H1 (cell line): ENCODE results near the gene KIAA1755. TPM values are rescaled to one million over a fixed set of nuclear protein-coding genes. Genes with fewer than 3 reads are reported as not detected.

Experiments used
- CTCF ChIA-PET: fragments of 300-600 bp; sonication (Branson Sonifier 250); formaldehyde crosslinking; loops from one replicate; lab custom pipeline; 2021; ENCODE audit not compliant: partially characterized antibody; lab: Charles Lee
- POLR2A ChIA-PET: fragments of 300-600 bp; sonication (Branson Sonifier 250); formaldehyde crosslinking; loops from one replicate; lab custom pipeline; 2021; ENCODE audit warnings: inconsistent platforms; ENCODE audit not compliant: partially characterized antibody; lab: Charles Lee
- DNase-seq, 2 experiments: peaks; one replicate each; pipeline versions ENCODE4 v3.0.0 to v3.0.0-alpha.2; 2010 to 2022; ENCODE audit warnings: low spot score in 2 of 2, low read depth in 1 of 2, mixed read lengths in 1 of 2
- FAIRE-seq: peaks from 2 replicates; lab custom pipeline; 2011; peaks lifted over from hg19 to GRCh38; lab: Jason Lieb, UNC
- H2AFZ ChIP-seq: 2 replicates; pipeline ENCODE4 v1.8.1; 2012; ENCODE audit warnings: low read length, inconsistent platforms
- H2AK5ac ChIP-seq: 2 replicates; pipeline ENCODE4 v1.6.1; 2013; ENCODE audit warnings: low read depth, low read length
- H2BK120ac ChIP-seq: replicated peaks from 2 replicates; pipeline ENCODE3; 2013; ENCODE audit warnings: low read depth, low read length, inconsistent platforms
- H2BK12ac ChIP-seq: 2 replicates; pipeline ENCODE4 v1.6.1; 2013; ENCODE audit warnings: low read depth, low read length
- H2BK15ac ChIP-seq: 2 replicates; pipeline ENCODE4 v1.6.1; 2013; ENCODE audit warnings: low read length
- H2BK20ac ChIP-seq: 2 replicates; pipeline ENCODE4 v1.6.1; 2013; ENCODE audit warnings: low read length
- H2BK5ac ChIP-seq: 2 replicates; pipeline ENCODE4 v1.6.1; 2013; ENCODE audit warnings: low read depth, low read length
- H3K14ac ChIP-seq: 2 replicates; pipeline ENCODE4 v1.6.1; 2013; ENCODE audit warnings: inconsistent platforms; ENCODE audit not compliant: insufficient read length
- H3K18ac ChIP-seq: 2 replicates; pipeline ENCODE4 v1.6.1; 2013; ENCODE audit warnings: low read length; ENCODE audit errors: extremely low read depth
- H3K23ac ChIP-seq: 2 replicates; pipeline ENCODE4 v1.6.1; 2013; ENCODE audit warnings: inconsistent platforms; ENCODE audit not compliant: insufficient read length
- H3K23me2 ChIP-seq: 2 replicates; pipeline ENCODE4 v1.6.1; 2013; ENCODE audit warnings: low read depth, low read length
- H3K27ac ChIP-seq: 2 replicates; pipeline ENCODE4 v1.6.1; 2011; ENCODE audit warnings: low read depth, low read length, inconsistent platforms
- H3K27me3 ChIP-seq, 4 experiments: replicated peaks in 1 of 4; 1 replicate in 1 of 4; 2 replicates in 3 of 4; pipeline versions ENCODE4 v1.6.1 to v1.8.1; 2011 to 2013; ENCODE audit warnings: low read length in 3 of 4, mild to moderate bottlenecking in 3 of 4, inconsistent platforms in 2 of 4, mixed read lengths in 2 of 4, moderate library complexity in 1 of 4; ENCODE audit not compliant: control insufficient read depth in 3 of 4, insufficient read depth in 3 of 4; ENCODE audit errors: extremely low read depth in 1 of 4
- H3K36me3 ChIP-seq, 4 experiments: 2 replicates each; pipeline versions ENCODE4 v1.6.1 to v1.8.1; 2011 to 2013; ENCODE audit warnings: mild to moderate bottlenecking in 4 of 4, low read length in 3 of 4, moderate library complexity in 2 of 4, control low read depth in 1 of 4, inconsistent platforms in 1 of 4; ENCODE audit not compliant: insufficient read depth in 4 of 4, control insufficient read depth in 2 of 4
- H3K4ac ChIP-seq: replicated peaks from 2 replicates; pipeline ENCODE3; 2013; ENCODE audit warnings: low read length, low read depth, mixed read lengths, inconsistent platforms; ENCODE audit not compliant: insufficient read length
- H3K4me1 ChIP-seq, 4 experiments: replicated peaks in 1 of 4; 1 replicate in 1 of 4; 2 replicates in 3 of 4; pipeline versions ENCODE4 v1.6.1 to v1.8.1; 2011 to 2013; ENCODE audit warnings: low read length in 3 of 4, inconsistent platforms in 2 of 4, mixed read lengths in 1 of 4; ENCODE audit not compliant: insufficient read depth in 4 of 4, control insufficient read depth in 3 of 4
- H3K4me2 ChIP-seq, 2 experiments: 2 replicates each; pipeline versions ENCODE4 v1.6.1 to v1.8.1; 2011 to 2013; ENCODE audit warnings: low read depth in 2 of 2, low read length in 2 of 2, control low read depth in 1 of 2, inconsistent platforms in 1 of 2, mild to moderate bottlenecking in 1 of 2; ENCODE audit not compliant: insufficient read depth in 1 of 2
- H3K4me3 ChIP-seq, 4 experiments: fragments of 200-600, 300-600 bp in 1 of 4; sonication (generic), shearing (Covaris generic), sonication (Bioruptor Twin) in 1 of 4; 2 replicates each; pipeline versions ENCODE4 v1.5.1 to v1.8.1; 2011 to 2016; ENCODE audit warnings: low read length in 4 of 4, low read depth in 3 of 4, control low read depth in 2 of 4, inconsistent platforms in 2 of 4, mild to moderate bottlenecking in 2 of 4, mixed read lengths in 1 of 4, moderate library complexity in 1 of 4; ENCODE audit not compliant: insufficient read depth in 2 of 4; ENCODE audit errors: extremely low read depth in 1 of 4
- H3K56ac ChIP-seq: replicated peaks from 2 replicates; pipeline ENCODE3; 2013; ENCODE audit warnings: low read depth, mild to moderate bottlenecking, mixed read lengths, low read length, inconsistent platforms; ENCODE audit not compliant: insufficient read length
- H3K79me1 ChIP-seq: 2 replicates; pipeline ENCODE4 v1.6.1; 2013; ENCODE audit warnings: low read depth, low read length, control low read depth
- H3K79me2 ChIP-seq, 2 experiments: 2 replicates each; pipeline versions ENCODE4 v1.6.1 to v1.8.1; 2012 to 2013; ENCODE audit warnings: low read length in 2 of 2, mild to moderate bottlenecking in 2 of 2, inconsistent platforms in 1 of 2; ENCODE audit not compliant: insufficient read depth in 2 of 2, control insufficient read depth in 1 of 2
- H3K9ac ChIP-seq, 4 experiments: replicated peaks in 1 of 4; 1 replicate in 1 of 4; 2 replicates in 3 of 4; pipeline versions ENCODE4 v1.6.1 to v1.8.1; 2011 to 2013; ENCODE audit warnings: low read depth in 3 of 4, low read length in 3 of 4, control low read depth in 2 of 4, mild to moderate bottlenecking in 2 of 4, moderate library complexity in 2 of 4, inconsistent platforms in 1 of 4; ENCODE audit errors: extremely low read depth in 1 of 4
- H3K9me3 ChIP-seq, 2 experiments: 2 replicates each; pipeline versions ENCODE4 v1.6.1 to v1.8.1; 2012 to 2013; ENCODE audit warnings: mild to moderate bottlenecking in 2 of 2, moderate library complexity in 2 of 2, control low read depth in 1 of 2, inconsistent platforms in 1 of 2, low read depth in 1 of 2, low read length in 1 of 2, mixed read lengths in 1 of 2; ENCODE audit not compliant: insufficient read depth in 2 of 2
- H4K20me1 ChIP-seq, 2 experiments: replicated peaks in 1 of 2; 2 replicates each; pipeline versions ENCODE3 to v1.8.1; 2011 to 2013; ENCODE audit warnings: inconsistent platforms in 2 of 2, low read length in 2 of 2, mild to moderate bottlenecking in 1 of 2; ENCODE audit not compliant: insufficient read depth in 2 of 2, control insufficient read depth in 1 of 2
- H4K5ac ChIP-seq: 2 replicates; pipeline ENCODE4 v1.6.1; 2013; ENCODE audit warnings: low read length, low read depth, mixed read lengths, inconsistent platforms; ENCODE audit not compliant: insufficient read length
- H4K8ac ChIP-seq: 2 replicates; pipeline ENCODE4 v1.8.0; 2013; ENCODE audit warnings: mild to moderate bottlenecking, moderate library complexity, low read length, inconsistent platforms; ENCODE audit not compliant: insufficient read depth; ENCODE audit errors: extremely low read depth
- H4K91ac ChIP-seq: replicated peaks from 2 replicates; pipeline ENCODE3; 2013; ENCODE audit warnings: low read length, mixed read lengths, inconsistent platforms; ENCODE audit not compliant: insufficient read length
- BACH1 ChIP-seq: IDR thresholded peaks from 2 replicates; pipeline ENCODE4 v1.6.1; 2012; ENCODE audit warnings: low read length, improper control_type of control experiment
- FOSL1 ChIP-seq: IDR thresholded peaks from 2 replicates; pipeline ENCODE4 v1.6.1; 2011; ENCODE audit warnings: mild to moderate bottlenecking, low read depth, low read length, moderate library complexity; ENCODE audit not compliant: insufficient read depth
- JUN ChIP-seq: IDR thresholded peaks from 2 replicates; pipeline ENCODE4 v1.6.1; 2011; ENCODE audit warnings: low read depth, mild to moderate bottlenecking, improper control_type of control experiment, low read length
- JUND ChIP-seq: IDR thresholded peaks from 2 replicates; pipeline ENCODE4 v1.6.1; 2011; ENCODE audit warnings: mild to moderate bottlenecking, improper control_type of control experiment, low read length
- KDM1A ChIP-seq: fragments of 200-600, 300-600 bp; sonication (generic); IDR thresholded peaks from 2 replicates; pipeline ENCODE4 v1.7.1; 2016; ENCODE audit warnings: mild to moderate bottlenecking, low read length, borderline replicate concordance
- NANOG ChIP-seq: IDR thresholded peaks from 2 replicates; pipeline ENCODE4 v1.6.1; 2011; ENCODE audit warnings: low read length, low read depth, mild to moderate bottlenecking, inconsistent platforms; ENCODE audit not compliant: insufficient read depth, poor library complexity, severe bottlenecking
- RNF2 ChIP-seq: fragments of 200-900, 300-1000 bp; sonication (generic); IDR thresholded peaks from 2 replicates; pipeline ENCODE4 v1.7.1; 2016; ENCODE audit warnings: borderline replicate concordance, low read depth, mild to moderate bottlenecking, antibody characterized with exemption, low read length; ENCODE audit not compliant: poor library complexity, severe bottlenecking; ENCODE audit errors: missing control alignments
- SAP30 ChIP-seq: fragments of 300-600 bp; sonication (generic); IDR thresholded peaks from 2 replicates; pipeline ENCODE4 v1.7.1; 2012; ENCODE audit warnings: low read length, moderate library complexity, mild to moderate bottlenecking, inconsistent platforms; ENCODE audit not compliant: insufficient read depth, insufficient replicate concordance
- SRF ChIP-seq: IDR thresholded peaks from 2 replicates; pipeline ENCODE4 v1.6.1; 2011; ENCODE audit warnings: mild to moderate bottlenecking, low read depth, low read length, moderate library complexity
- SUZ12 ChIP-seq: fragments of 200-600 bp; sonication (generic); IDR thresholded peaks from 2 replicates; pipeline ENCODE4 v1.6.1; 2012; ENCODE audit warnings: mild to moderate bottlenecking, inconsistent platforms, low read length, moderate library complexity, mixed read lengths
- TCF12 ChIP-seq: IDR thresholded peaks from 2 replicates; pipeline ENCODE4 v1.6.1; 2011; ENCODE audit warnings: low read depth, mild to moderate bottlenecking, low read length
- WGBS, 2 experiments: shearing (Covaris generic) in 1 of 2; methylation state at CpG; one replicate each; pipeline versions ENCODE4 v1.1.6 to v1.1.7; 2013 to 2015; ENCODE audit warnings: low lambda C conversion rate in 2 of 2, mixed read lengths in 2 of 2, inconsistent platforms in 1 of 2, low coverage in 1 of 2, missing lambda C conversion rate in 1 of 2; ENCODE audit not compliant: insufficient replicate concordance in 2 of 2, insufficient coverage in 1 of 2, insufficient read length in 1 of 2; ENCODE audit errors: extremely low coverage in 1 of 2, missing lambda C conversion rate in 1 of 2; 5-methylcytosine and 5-hydroxymethylcytosine counted together
- polyA plus RNA-seq, 7 experiments: library from polyadenylated mRNA; depleted of rRNA in 3 of 7; stranded (reverse) in 5 of 7; unstranded in 2 of 7; fragments of >200 nt in 5 of 7; fragments of 200-250 nt in 2 of 7; gene quantifications; 1 replicate in 5 of 7; 2 replicates in 1 of 7; 4 replicates in 1 of 7; pipeline versions ENCODE4 v1.2.1 to v1.2.3, GENCODE V29; 2011 to 2013; ENCODE audit warnings: missing spikeins in 2 of 7, mixed read lengths in 2 of 7
- total RNA-seq: library from RNA; stranded (reverse); fragmentation: NEBNext Ultra II Directional; extraction: Animal tissue kit (Norgen Biotek cat#: 25700); gene quantifications from 2 replicates; pipeline ENCODE4 v1.2.1, GENCODE V29; 2021

KIAA1755 gene
- total and polyA plus RNA-seq, 2 of the 8 experiments (the other 6 are each of a cell fraction or from before 2014, with no cell fraction given): 0.23 TPM; not detected in 1

DNA sequence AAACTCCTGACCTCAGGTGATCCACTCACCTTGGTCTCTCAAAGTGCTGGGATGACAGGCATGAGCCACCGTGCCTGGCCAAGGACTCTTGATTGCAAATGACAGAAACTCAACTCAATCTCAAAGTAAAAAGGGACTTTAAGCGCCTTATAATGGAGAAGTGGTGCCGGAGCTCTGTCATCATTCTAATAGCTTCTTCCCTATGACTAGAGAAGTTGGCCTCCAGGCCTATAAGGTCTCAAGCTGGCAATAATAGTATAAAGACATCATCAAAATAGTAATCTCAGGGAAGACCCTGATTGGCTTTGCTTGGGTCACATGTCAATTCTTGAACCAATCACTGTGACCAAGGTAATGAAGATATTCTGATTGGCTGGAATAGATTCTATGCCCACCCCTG is 8.5 kb upstream of the KIAA1755 start:
- WGBS, 2 experiments: 87% methylated on average over 3 of the region's 3 CpGs; no CpG with 5 or more reads in 1 of the 2 experiments
- no peak for FAIRE-seq
- no peak for TF ChIP-seq SRF
- no peak for TF ChIP-seq KDM1A
- TF ChIP-seq BACH1: no peak
- TF ChIP-seq FOSL1: no peak
- no peak for TF ChIP-seq TCF12
- no peak for TF ChIP-seq JUND
- no peak for TF ChIP-seq SAP30
- no peak for TF ChIP-seq RNF2
- no peak for TF ChIP-seq JUN
- TF ChIP-seq SUZ12: no peak
- TF ChIP-seq NANOG: no peak

More for the DNA sequence above, 8.5 kb upstream of the KIAA1755 start:
- no peak overlapping the region for H2BK12ac ChIP-seq
- H3K36me3 ChIP-seq: no peaks in the 10 kb centered on the region
- H2BK5ac ChIP-seq: no peak overlapping the region
- no peak overlapping the region for H2AFZ ChIP-seq
- no peak for DNase-seq
- no peak overlapping the region for H3K4me2 ChIP-seq
- POLR2A ChIA-PET: no interaction called here
- no peak overlapping the region for H3K27ac ChIP-seq
- H4K91ac ChIP-seq: no peak overlapping the region
- no peak overlapping the region for H3K14ac ChIP-seq
- H4K5ac ChIP-seq: no peak overlapping the region
- H3K4me3 ChIP-seq: no peak overlapping the region
- H3K23ac ChIP-seq: no peak overlapping the region
- no peaks in the 10 kb centered on the region for H3K4me1 ChIP-seq
- H3K4ac ChIP-seq: no peak overlapping the region
- no peak overlapping the region for H2AK5ac ChIP-seq
- CTCF ChIA-PET: interaction anchor here (0.6 to 1.5 kb wide), 9 partner anchors 10 to 1076 kb away, joined by 3 to 8 read pairs (median 3); no protein-coding TSS in a partner anchor
- no peak overlapping the region for H4K8ac ChIP-seq
- no peak overlapping the region for H2BK120ac ChIP-seq
- H3K9me3 ChIP-seq: no peaks in the 10 kb centered on the region
- H3K18ac ChIP-seq: no peak overlapping the region
- no peak overlapping the region for H3K9ac ChIP-seq
- no peak overlapping the region for H2BK20ac ChIP-seq
- no peaks in the 10 kb centered on the region for H3K27me3 ChIP-seq
- H3K79me1 ChIP-seq: no peaks in the 10 kb centered on the region
- no peaks in the 10 kb centered on the region for H3K23me2 ChIP-seq
- no peaks in the 10 kb centered on the region for H3K79me2 ChIP-seq
- H3K56ac ChIP-seq: no peak overlapping the region
- H4K20me1 ChIP-seq: no peaks in the 10 kb centered on the region
- no peak overlapping the region for H2BK15ac ChIP-seq
